ENCODE measurements around the gene TBATA. TPM values are rescaled to one million over a fixed set of nuclear protein-coding genes. Genes with fewer than 3 reads are reported as not detected.

Gene TBATA
- total and polyA plus RNA-seq, 10 donors, result 0.45 to 2.9 (median 0.63) TPM; not detected in 2

- no peak overlapping the region for H3K27ac ChIP-seq
- no peak for TF ChIP-seq POLR2AphosphoS5 (IDR thresholded peaks at IDR 0.05)
- peaks cover 0 to 4% (median 0%) of the 10 kb centered on the region in 6 donors for H3K4me1 ChIP-seq
- peak; percentile 66 for DNase-seq
- H3K27me3 ChIP-seq (replicated peaks in 1 of 7), result no peaks in the 10 kb centered on the region
- no peaks in the 10 kb centered on the region for H3K36me3 ChIP-seq
- no peaks in the 10 kb centered on the region for H3K9me3 ChIP-seq
- intact Hi-C loops (cut with DNase I; ENCODE audit: low total_unique reads), result no loop called here
- H3K4me3 ChIP-seq, result no peak overlapping the region
- WGBS, 5 donors, result 65 to 80% (median 73%) methylated on average over 10 to 15 of the region's 15 CpGs
Measured at GRCh38 chr10:70753841-70754621, 31.1 kb downstream of the TBATA start.

- intact Hi-C loops (cut with DNase I; ENCODE audit: low total_unique reads), result no loop called here
- DNase-seq, result peak; percentile 14
- TF ChIP-seq CTCF (IDR thresholded peaks at IDR 0.05 in 8 of 11, conservative IDR thresholded peaks at IDR 0.05 in 3 of 11) (no peak), POLR2A (IDR thresholded peaks at IDR 0.05) (no peak), POLR2AphosphoS5 (IDR thresholded peaks at IDR 0.05) (no peak)
- no peak overlapping the region for H3K4me3 ChIP-seq
- no peaks in the 10 kb centered on the region for H3K36me3 ChIP-seq
- 81 to 94% (median 88%) methylated on average over 10 of the region's 10 CpGs for WGBS, 5 donors
- no peaks in the 10 kb centered on the region for H3K4me1 ChIP-seq
- no peaks in the 10 kb centered on the region for H3K27me3 ChIP-seq (replicated peaks in 1 of 7)
- no peaks in the 10 kb centered on the region for H3K9me3 ChIP-seq
- H3K27ac ChIP-seq, result no peak overlapping the region
Measured at GRCh38 chr10:70753026-70753663, 32.0 kb downstream of the TBATA start.

DNA sequence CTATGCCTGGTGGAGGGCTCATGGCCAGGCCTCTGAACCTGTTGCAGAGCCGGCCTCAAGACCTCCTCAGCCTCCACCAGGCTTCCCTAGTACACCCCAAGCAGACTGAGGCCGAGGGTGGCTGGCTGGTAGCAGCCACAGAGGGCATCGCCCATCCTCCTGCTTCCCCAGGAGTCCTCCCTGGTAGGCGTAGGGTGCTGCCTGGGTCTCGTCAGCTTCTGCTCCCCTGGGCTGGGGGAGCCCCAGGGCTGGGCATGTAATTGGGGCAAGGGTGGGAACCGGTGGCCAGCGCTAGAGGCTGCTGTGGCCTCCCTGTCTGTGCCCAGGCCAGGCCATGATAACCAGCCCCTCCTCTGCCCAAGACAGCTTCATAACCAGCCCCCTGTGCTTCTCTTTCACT lies 32.6 kb downstream of the TBATA start:
- Histone ChIP-seq H3K4me1 (no peaks in the 10 kb centered on the region), H3K4me3 (no peak overlapping the region), H3K27me3 (replicated peaks in 1 of 7) (no peaks in the 10 kb centered on the region), H3K27ac (no peak overlapping the region), H3K9me3 (no peaks in the 10 kb centered on the region), H3K36me3 (no peaks in the 10 kb centered on the region)
- TF ChIP-seq CTCF (IDR thresholded peaks at IDR 0.05 in 8 of 11, conservative IDR thresholded peaks at IDR 0.05 in 3 of 11) (no peak), POLR2AphosphoS5 (IDR thresholded peaks at IDR 0.05) (no peak), POLR2A (IDR thresholded peaks at IDR 0.05) (no peak)
- peak; percentile 59 for DNase-seq
- WGBS, 5 donors, result 84 to 94% (median 89%) methylated on average over 7 of the region's 7 CpGs
- intact Hi-C loops (cut with DNase I; ENCODE audit: low total_unique reads), result no loop called here

DNA sequence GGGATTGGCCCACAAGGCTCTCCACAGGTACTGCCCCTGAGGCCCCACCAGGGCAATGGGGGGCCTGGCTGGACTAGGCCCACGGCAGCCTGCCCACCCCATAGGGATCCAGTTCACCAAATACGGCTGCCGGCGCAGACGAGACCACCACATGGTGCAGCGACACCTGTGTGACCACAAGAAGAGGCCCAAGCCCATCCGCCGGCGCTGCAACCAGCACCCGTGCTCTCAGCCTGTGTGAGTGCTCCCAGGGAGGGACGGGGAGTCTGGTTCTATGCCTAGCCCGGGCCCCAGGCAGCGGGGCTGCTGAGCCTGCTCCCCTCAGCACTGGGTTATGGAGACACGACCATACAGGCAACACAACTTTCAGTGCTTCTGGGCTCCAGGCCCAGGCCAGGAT lies 33.2 kb downstream of the TBATA start:
- peak; percentile 64 for DNase-seq
- TF ChIP-seq CTCF (IDR thresholded peaks at IDR 0.05 in 8 of 11, conservative IDR thresholded peaks at IDR 0.05 in 3 of 11), result no peak
- no peak for TF ChIP-seq POLR2A (IDR thresholded peaks at IDR 0.05)
- no peak for TF ChIP-seq POLR2AphosphoS5 (IDR thresholded peaks at IDR 0.05)
- 89 to 100% (median 92%) methylated on average over 1 to 14 of the region's 14 CpGs for WGBS, 5 donors
- Histone ChIP-seq H3K27ac (no peak overlapping the region), H3K9me3 (no peaks in the 10 kb centered on the region), H3K4me1 (no peaks in the 10 kb centered on the region), H3K27me3 (replicated peaks in 1 of 7) (no peaks in the 10 kb centered on the region), H3K4me3 (no peak overlapping the region), H3K36me3 (no peaks in the 10 kb centered on the region)
- intact Hi-C loops (cut with DNase I; ENCODE audit: low total_unique reads), result no loop called here

Measured in spleen (tissue), 11 donors.